IMR-90 (cell line): Measurements from ENCODE around the gene IGSF22. TPM values are rescaled to one million over a fixed set of nuclear protein-coding genes. Genes with fewer than 3 reads are reported as not detected.

ENCODE experiments used
- ATAC-seq: fragments of 200-7000 bp; cut with Tn5 transposase; 2 replicates; pipeline ENCODE4 v1.9.1; 2020; ENCODE audit warnings: low read depth, mild to moderate bottlenecking, moderate library complexity
- BruUV-seq: library from RNA; stranded (reverse); fragments of 400-500 nt; replicated peaks from 2 replicates; lab custom pipeline; 2021; lab: Mats Ljungman, UMichigan
- CTCF ChIA-PET: fragments of 300-600 bp; formaldehyde crosslinking; extraction: SDS; loops from one replicate; lab custom pipeline; 2021; ENCODE audit warnings: antibody characterized with exemption; lab: Yijun Ruan, JAX
- POLR2A ChIA-PET: fragments of 300-600 bp; sonication (Branson Sonifier 250); formaldehyde crosslinking; loops from one replicate; lab custom pipeline; 2022; ENCODE audit warnings: antibody characterized with exemption; ENCODE audit not compliant: unreplicated experiment; lab: Charles Lee
- DNase-seq: peaks from one replicate; pipeline ENCODE4 v3.0.0; 2013
- H2AFZ ChIP-seq: replicated peaks from 2 replicates; pipeline ENCODE3; 2013; ENCODE audit warnings: low read length, mild to moderate bottlenecking; ENCODE audit not compliant: poor library complexity
- H2AK5ac ChIP-seq: 2 replicates; pipeline ENCODE4 v1.6.1; 2013; ENCODE audit warnings: low read depth, low read length, inconsistent platforms
- H2AK9ac ChIP-seq: replicated peaks from 2 replicates; pipeline ENCODE3; 2013; ENCODE audit warnings: mild to moderate bottlenecking, low read depth, low read length, moderate library complexity; ENCODE audit not compliant: poor library complexity
- H2BK120ac ChIP-seq: 2 replicates; pipeline ENCODE4 v1.6.1; 2013; ENCODE audit warnings: low read depth, low read length, inconsistent platforms
- H2BK15ac ChIP-seq: 3 replicates; pipeline ENCODE4 v1.6.1; 2013; ENCODE audit warnings: low read depth, low read length, inconsistent platforms
- H2BK20ac ChIP-seq: 2 replicates; pipeline ENCODE4 v1.6.1; 2013; ENCODE audit warnings: low read depth, mild to moderate bottlenecking, inconsistent platforms, low read length, moderate library complexity
- H2BK5ac ChIP-seq: 2 replicates; pipeline ENCODE4 v1.6.1; 2013; ENCODE audit warnings: mild to moderate bottlenecking, low read depth, low read length, inconsistent platforms; ENCODE audit not compliant: poor library complexity, severe bottlenecking
- H3K14ac ChIP-seq: replicated peaks from 2 replicates; pipeline ENCODE4 v1.6.1; 2013; ENCODE audit warnings: low read depth, low read length, inconsistent platforms
- H3K18ac ChIP-seq: 2 replicates; pipeline ENCODE4 v1.6.1; 2013; ENCODE audit warnings: low read depth, low read length, control low read depth
- H3K23ac ChIP-seq: 2 replicates; pipeline ENCODE4 v1.6.1; 2013; ENCODE audit warnings: low read depth, low read length, inconsistent platforms
- H3K27ac ChIP-seq: 2 replicates; pipeline ENCODE4 v1.5.1; 2013; ENCODE audit warnings: mild to moderate bottlenecking, control low read depth, low read length; ENCODE audit not compliant: insufficient read depth
- H3K27me3 ChIP-seq: 2 replicates; pipeline ENCODE4 v1.6.1; 2013; ENCODE audit warnings: low read length; ENCODE audit not compliant: control insufficient read depth, insufficient read depth
- H3K36me3 ChIP-seq: 2 replicates; pipeline ENCODE4 v1.6.1; 2013; ENCODE audit warnings: low read length, mixed read lengths; ENCODE audit not compliant: control insufficient read depth, insufficient read depth
- H3K4ac ChIP-seq: 2 replicates; pipeline ENCODE4 v1.6.1; 2013; ENCODE audit warnings: low read depth, low read length, inconsistent platforms
- H3K4me1 ChIP-seq: 2 replicates; pipeline ENCODE4 v1.6.1; 2013; ENCODE audit warnings: low read length, mixed read lengths; ENCODE audit not compliant: control insufficient read depth, insufficient read depth
- H3K4me2 ChIP-seq: 2 replicates; pipeline ENCODE4 v1.6.1; 2013; ENCODE audit warnings: low read depth, mild to moderate bottlenecking, control low read depth, low read length, moderate library complexity
- H3K4me3 ChIP-seq: 2 replicates; pipeline ENCODE4 v1.5.1; 2013; ENCODE audit warnings: low read depth, mild to moderate bottlenecking, control low read depth, low read length, moderate library complexity; ENCODE audit not compliant: insufficient read depth
- H3K56ac ChIP-seq: 2 replicates; pipeline ENCODE4 v1.6.1; 2013; ENCODE audit warnings: low read length, inconsistent platforms; ENCODE audit not compliant: insufficient read depth; ENCODE audit errors: extremely low read depth
- H3K79me1 ChIP-seq, 2 experiments: 2 replicates each; pipeline ENCODE4 v1.6.1; 2013; ENCODE audit warnings: low read length in 2 of 2, inconsistent platforms in 1 of 2, low read depth in 1 of 2
- H3K9ac ChIP-seq: 2 replicates; pipeline ENCODE4 v1.6.1; 2013; ENCODE audit warnings: low read depth, low read length, control low read depth
- H3K9me1 ChIP-seq: 2 replicates; pipeline ENCODE4 v1.6.1; 2013; ENCODE audit warnings: low read length, inconsistent platforms; ENCODE audit not compliant: insufficient read depth
- H3K9me3 ChIP-seq: 2 replicates; pipeline ENCODE4 v1.6.1; 2013; ENCODE audit warnings: low read length; ENCODE audit not compliant: control insufficient read depth, insufficient read depth
- H4K20me1 ChIP-seq: 2 replicates; pipeline ENCODE4 v1.6.1; 2013; ENCODE audit warnings: low read length, inconsistent platforms; ENCODE audit not compliant: insufficient read depth
- H4K5ac ChIP-seq: 2 replicates; pipeline ENCODE4 v1.6.1; 2013; ENCODE audit warnings: mild to moderate bottlenecking, low read depth, low read length, control low read depth
- H4K8ac ChIP-seq, 2 experiments: 2 replicates each; pipeline ENCODE4 v1.6.1; 2013; ENCODE audit warnings: low read depth in 2 of 2, low read length in 2 of 2, control low read depth in 1 of 2, inconsistent platforms in 1 of 2
- H4K91ac ChIP-seq: 2 replicates; pipeline ENCODE4 v1.6.1; 2013; ENCODE audit warnings: low read depth, low read length, inconsistent platforms; ENCODE audit not compliant: insufficient read depth
- ELK1 ChIP-seq: fragments of 150-350 bp; IDR thresholded peaks from 2 replicates; pipeline ENCODE4 v1.6.1; 2016; ENCODE audit warnings: low read depth, mild to moderate bottlenecking, low read length, moderate library complexity, borderline replicate concordance
- FOS ChIP-seq: fragments of 150-350 bp; IDR thresholded peaks from 2 replicates; pipeline ENCODE4 v1.6.1; 2016; ENCODE audit warnings: low read depth, low read length
- MXI1 ChIP-seq: IDR thresholded peaks from 2 replicates; pipeline ENCODE4 v1.6.1; 2012; ENCODE audit warnings: low read depth, mild to moderate bottlenecking, low read length, moderate library complexity, borderline replicate concordance
- NFE2L2 ChIP-seq: fragments of 150-350 bp; IDR thresholded peaks from 2 replicates; pipeline ENCODE4 v1.6.1; 2016; ENCODE audit warnings: low read depth, mild to moderate bottlenecking, low read length
- RFX5 ChIP-seq: IDR thresholded peaks from 2 replicates; pipeline ENCODE4 v1.8.0; 2012; ENCODE audit warnings: low read depth, mild to moderate bottlenecking, low read length, moderate library complexity
- USF2 ChIP-seq: fragments of 150-350 bp; IDR thresholded peaks from 2 replicates; pipeline ENCODE4 v1.6.1; 2017; ENCODE audit warnings: mild to moderate bottlenecking, antibody characterized with exemption, low read length, low read depth
- WGBS, 2 experiments: methylation state at CpG; one replicate each; pipeline versions ENCODE4 v1.1.5 to v1.1.7; 2013; ENCODE audit warnings: missing lambda C conversion rate in 2 of 2; ENCODE audit not compliant: insufficient read length in 1 of 2; ENCODE audit errors: extremely low coverage in 2 of 2; 5-methylcytosine and 5-hydroxymethylcytosine counted together
- dilution Hi-C: fragments of 300-500 bp; cut with HindIII; formaldehyde crosslinking; loops from one replicate; pipeline ENCODE4 v1.14.3; 2018; ENCODE audit warnings: low sequenced_read_pairs; ENCODE audit not compliant: unreplicated experiment
- in situ Hi-C: fragments of 300-500 bp; cut with MboI; formaldehyde crosslinking; loops from 3 replicates; pipeline ENCODE4 v1.14.3; 2019; ENCODE audit warnings: low sequenced_read_pairs, inconsistent platforms, mixed read lengths
- intact Hi-C: fragments of 100-400 bp; cut with micrococcal nuclease; formaldehyde crosslinking; loops from 2 replicates; pipeline ENCODE4 v1.10.0; 2022
- polyA plus RNA-seq, 3 experiments: library from polyadenylated mRNA; depleted of rRNA; stranded (reverse); fragments of >200 nt; gene quantifications; 2 replicates each; pipeline ENCODE4 v1.2.3, GENCODE V29; 2012; ENCODE audit warnings: low replicate concordance in 1 of 3
- total RNA-seq: library from RNA; depleted of rRNA; stranded (reverse); fragments of >200 nt; gene quantifications from 2 replicates; pipeline ENCODE4 v1.2.3, GENCODE V29; 2012

Gene IGSF22
- total and polyA plus RNA-seq, 2 of the 4 experiments (the other 2 are of a cell fraction) = not detected

GRCh38 chr11:18698341-18699268, 27.4 kb downstream of the IGSF22 start, which contains the start of gene TMEM86A (continued):
- TF ChIP-seq ELK1 = no peak
- 0 out of 2 replicates have a peak, but pooled peaks have one; percentile 6 for TF ChIP-seq FOS
- no peak for TF ChIP-seq RFX5

- in situ Hi-C loops = no loop called here
- WGBS, 2 experiments = no CpG with 5 or more reads among the region's 4 CpGs
These were observed 28.4 kb downstream of the IGSF22 start for GRCh38 chr11:18697576-18697975.

More at GRCh38 chr11:18697576-18697975, 28.4 kb downstream of the IGSF22 start:
- Histone ChIP-seq H4K20me1 (no peaks in the 10 kb centered on the region), H3K9me1 (peaks cover 3% of the 10 kb centered on the region; the same call in 1 of the 2 replicates), H3K56ac (no peak overlapping the region), H3K27ac (no peak overlapping the region), H2BK5ac (no peak overlapping the region), H4K5ac (no peak overlapping the region), H4K8ac (no peak overlapping the region), H2BK20ac (no peak overlapping the region), H3K14ac (no peak overlapping the region), H2BK120ac (no peak overlapping the region), H2AK5ac (no peak overlapping the region), H2AFZ (no peak overlapping the region), H2AK9ac (no peak overlapping the region), H2BK15ac (no peak overlapping the region), H4K91ac (no peak overlapping the region), H3K4me2 (no peak overlapping the region), H3K9me3 (no peaks in the 10 kb centered on the region), H3K36me3 (no peaks in the 10 kb centered on the region), H3K9ac (no peak overlapping the region), H3K79me1 (no peaks in the 10 kb centered on the region), H3K23ac (no peak overlapping the region), H3K4me3 (no peak overlapping the region), H3K27me3 (peaks cover 4% of the 10 kb centered on the region; the same call in 1 of the 2 replicates), H3K4me1 (peaks cover 3% of the 10 kb centered on the region), H3K18ac (no peak overlapping the region), H3K4ac (no peak overlapping the region)
- DNase-seq (no peak), ATAC-seq (no peak)
- no peak for TF ChIP-seq NFE2L2
- TF ChIP-seq USF2 = no peak
- TF ChIP-seq MXI1 = no peak
- BruUV-seq = no TSS peak
- ChIA-PET POLR2A (no interaction called here), CTCF (interaction anchor here (1.1 kb wide), 1 partner anchor 66 kb away, joined by 4 read pairs; no protein-coding TSS in a partner anchor)
- dilution Hi-C loops (no loop called here), intact Hi-C loops (no loop called here)
